ENCODE data around the gene APC.

APC gene

GRCh38 chr5:112694853-112695709 is 42.6 kb upstream of the APC start:
- no peak for TF ChIP-seq CTCF (IDR thresholded peaks at IDR 0.05; ENCODE audit: extremely low read depth, missing control alignments)
- no peak for DNase-seq (ENCODE audit: low spot score)

- no peak for TF ChIP-seq CTCF (IDR thresholded peaks at IDR 0.05; ENCODE audit: extremely low read depth, missing control alignments)
- no peak for DNase-seq (ENCODE audit: low spot score)
Measured at GRCh38 chr5:112696786-112697185, 40.9 kb upstream of the APC start.

GRCh38 chr5:112697322-112697721 is 40.4 kb upstream of the APC start:
- TF ChIP-seq CTCF (IDR thresholded peaks at IDR 0.05; ENCODE audit: extremely low read depth, missing control alignments), result no peak
- no peak for DNase-seq (ENCODE audit: low spot score)

DNA sequence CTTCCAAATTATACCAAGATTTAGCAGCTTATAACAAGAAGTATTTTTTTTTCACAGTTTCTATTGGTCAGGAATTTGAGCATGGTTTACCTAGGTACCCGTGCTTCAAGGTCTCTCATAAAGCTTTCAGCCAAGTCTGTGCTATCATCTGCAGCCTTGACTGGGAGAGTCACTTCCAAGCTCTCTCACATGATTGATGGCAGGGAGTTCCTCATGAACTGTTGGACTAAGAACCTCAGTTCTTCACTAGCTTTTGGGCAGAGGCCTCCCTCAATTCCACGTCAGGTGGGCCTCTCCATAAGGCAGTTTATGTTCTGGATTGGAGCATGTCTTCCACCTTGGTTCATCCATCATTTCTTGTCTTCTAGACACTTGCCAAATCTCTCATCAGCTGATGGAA is 39.9 kb upstream of the APC start:
- no peak for DNase-seq (ENCODE audit: low spot score)
- TF ChIP-seq CTCF (IDR thresholded peaks at IDR 0.05; ENCODE audit: extremely low read depth, missing control alignments), result no peak

DNA sequence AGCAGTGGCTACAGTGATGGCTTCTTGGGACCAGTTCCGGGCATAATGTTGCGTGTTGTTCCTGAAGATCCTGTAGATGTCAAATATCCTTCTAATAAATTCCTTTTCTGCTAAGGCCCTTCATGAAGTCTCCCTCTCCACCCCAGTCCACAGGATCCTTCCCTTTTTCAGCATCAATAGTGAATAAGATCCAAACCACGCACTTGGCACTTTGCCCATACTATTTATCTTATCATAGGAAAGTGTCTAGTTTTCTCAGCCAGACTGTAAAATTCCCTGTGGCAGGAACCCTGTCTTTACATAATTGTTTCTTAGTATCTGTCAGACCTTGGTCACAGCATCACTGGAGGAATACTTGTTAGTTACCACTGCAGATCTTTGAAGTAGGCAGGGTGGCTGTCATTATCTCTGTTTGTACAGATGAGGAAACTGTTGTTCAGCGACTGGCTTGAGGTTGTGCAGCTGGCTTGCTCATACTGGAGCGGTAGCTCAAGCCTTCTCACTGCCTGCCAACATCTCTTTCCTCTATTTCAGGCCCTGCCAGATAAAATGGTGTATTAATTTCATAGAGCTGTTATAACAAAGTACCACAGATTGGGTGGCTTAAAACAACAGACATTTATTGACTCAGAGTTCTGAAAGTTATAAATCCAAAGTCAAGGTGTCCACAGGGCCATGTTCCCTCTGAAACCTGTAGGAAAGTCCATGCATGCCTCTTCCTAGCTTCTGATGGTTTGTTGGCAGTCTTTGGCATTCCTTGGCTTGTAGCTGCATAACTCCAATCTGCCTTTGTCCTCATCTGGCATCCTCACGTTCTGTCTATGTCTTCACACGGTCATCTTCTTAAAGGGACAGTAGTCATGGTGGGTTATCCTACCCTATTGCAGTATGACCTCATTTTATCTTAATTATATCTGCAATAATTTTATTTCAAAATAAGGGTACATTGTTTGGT is 33.5 kb upstream of the APC start:
- TF ChIP-seq CTCF (IDR thresholded peaks at IDR 0.05; ENCODE audit: extremely low read depth, missing control alignments), result no peak
- DNase-seq (ENCODE audit: low spot score), result no peak

DNA sequence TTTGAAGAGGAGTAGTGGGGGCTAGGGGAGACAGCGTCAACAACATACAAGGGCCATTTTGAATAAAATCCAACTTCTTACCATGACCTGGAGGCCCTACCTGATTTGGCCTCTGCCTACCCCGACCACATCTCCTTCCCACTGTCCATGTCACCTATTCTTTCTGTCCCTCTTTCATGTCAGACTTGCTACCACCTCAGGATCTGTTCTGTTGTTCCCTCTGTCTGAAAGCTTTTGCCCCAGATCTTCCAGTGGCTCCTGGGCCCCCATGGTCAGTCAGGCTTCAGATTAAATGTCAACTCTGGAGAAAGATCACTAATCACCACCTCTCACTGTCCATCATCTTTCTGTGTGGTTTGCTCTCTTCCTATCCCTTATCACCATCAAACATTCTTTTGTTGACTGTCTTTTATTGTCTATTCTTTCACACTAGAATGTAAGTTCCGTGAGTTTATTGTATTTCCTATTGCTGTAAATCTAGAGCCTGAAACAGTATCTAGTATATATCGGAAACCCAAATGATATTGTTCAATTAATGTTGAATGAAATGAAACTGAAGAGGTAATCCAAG is 31.2 kb upstream of the APC start:
- DNase-seq (ENCODE audit: low spot score), result no peak
- TF ChIP-seq CTCF (IDR thresholded peaks at IDR 0.05; ENCODE audit: extremely low read depth, missing control alignments), result no peak
